A549 (cell line): ENCODE measurements around the gene ZNF560. TPM values are rescaled to one million over a fixed set of nuclear protein-coding genes. Genes with fewer than 3 reads are reported as not detected.

Experiments used
- ATAC-seq, 2 experiments: fragments of 200-7000 bp in 1 of 2; fragments of >200 bp in 1 of 2; cut with Nextera tagmentation in 1 of 2; cut with Tn5 transposase in 1 of 2; 3 replicates each; pipeline versions ENCODE4 v1.8.0 to v1.9.1; 2018 to 2020; ENCODE audit warnings: mild to moderate bottlenecking in 1 of 2, moderate library complexity in 1 of 2
- CTCF ChIA-PET: fragments of 300-600 bp; sonication (Branson Sonifier 250); formaldehyde crosslinking; extraction: SDS; loops from one replicate; lab custom pipeline; 2021; ENCODE audit warnings: antibody characterized with exemption, inconsistent platforms; lab: Yijun Ruan, JAX
- POLR2A ChIA-PET: fragments of 350-600 bp; formaldehyde crosslinking; extraction: SDS; loops from one replicate; lab custom pipeline; 2021; ENCODE audit warnings: antibody characterized with exemption, inconsistent platforms; lab: Yijun Ruan, JAX
- DNase-seq, 2 experiments: peaks; one replicate each; pipeline versions ENCODE4 v3.0.0 to v3.0.0-alpha.2; 2011 to 2016; ENCODE audit warnings: low read depth in 1 of 2, low spot score in 1 of 2
- FAIRE-seq: peaks from 2 replicates; lab custom pipeline; 2011; peaks lifted over from hg19 to GRCh38; lab: Jason Lieb, UNC
- H3K27ac ChIP-seq, 2 experiments: fragments of >200 bp; sonication (Bioruptor Twin); formaldehyde crosslinking; 3 replicates each; pipeline ENCODE4 v1.5.1; 2016 to 2017
- H3K4me1 ChIP-seq: fragments of >200 bp; sonication (Bioruptor Twin); formaldehyde crosslinking; 3 replicates; pipeline ENCODE4 v1.6.1; 2016
- H3K4me2 ChIP-seq: fragments of >200 bp; sonication (Bioruptor Twin); formaldehyde crosslinking; 3 replicates; pipeline ENCODE4 v1.6.1; 2016
- H3K4me3 ChIP-seq: fragments of >200 bp; sonication (Bioruptor Twin); formaldehyde crosslinking; 3 replicates; pipeline ENCODE4 v1.5.1; 2016
- H3K9me3 ChIP-seq: fragments of >200 bp; sonication (Bioruptor Twin); formaldehyde crosslinking; 3 replicates; pipeline ENCODE4 v1.6.1; 2016
- CBX8 ChIP-seq: fragments of 200-600 bp; sonication (generic); IDR thresholded peaks from 2 replicates; pipeline ENCODE4 v1.6.1; 2016
- CEBPB ChIP-seq, 2 experiments: fragments of >200 bp in 1 of 2; sonication (Bioruptor Twin) in 1 of 2; formaldehyde crosslinking in 1 of 2; IDR thresholded peaks; 2 replicates each; pipeline ENCODE4 v1.6.1; 2012 to 2016
- ESRRA ChIP-seq: fragments of 150-350 bp; IDR thresholded peaks from 2 replicates; pipeline ENCODE4 v1.6.1; 2014; ENCODE audit warnings: mild to moderate bottlenecking, low read length, borderline replicate concordance
- HOXA7 ChIP-seq: fragments of 250-450 bp; sonication (Bioruptor Pico); IDR thresholded peaks from 2 replicates; pipeline ENCODE4 v1.5.0; 2020; ENCODE audit warnings: mild to moderate bottlenecking, moderate library complexity
- KDM1A ChIP-seq: fragments of 200-600 bp; sonication (generic); IDR thresholded peaks from 2 replicates; pipeline ENCODE4 v1.6.1; 2016; ENCODE audit warnings: low read depth, mild to moderate bottlenecking
- MYC ChIP-seq: IDR thresholded peaks from 2 replicates; pipeline ENCODE4 v1.6.1; 2012; ENCODE audit warnings: mild to moderate bottlenecking, inconsistent platforms, low read length, improper control_type of control experiment, borderline replicate concordance
- NFE2L2 ChIP-seq: fragments of 150-350 bp; conservative IDR thresholded peaks from 2 replicates; pipeline ENCODE4 v1.6.1; 2014; ENCODE audit warnings: low read length
- NPAS2 ChIP-seq: fragments of 250-450 bp; sonication (Bioruptor Pico); IDR thresholded peaks from 2 replicates; pipeline ENCODE4 v1.8.0; 2022; ENCODE audit warnings: mild to moderate bottlenecking, moderate library complexity, borderline replicate concordance
- POLR2A ChIP-seq: IDR thresholded peaks from 2 replicates; pipeline ENCODE4 v1.6.1; 2012; ENCODE audit warnings: mild to moderate bottlenecking, low read length
- POLR2AphosphoS2 ChIP-seq: conservative IDR thresholded peaks from 2 replicates; pipeline ENCODE4 v1.6.1; 2012; ENCODE audit warnings: low read length, improper control_type of control experiment, inconsistent platforms
- RFX5 ChIP-seq: fragments of 450-650 bp; IDR thresholded peaks from 2 replicates; pipeline ENCODE4 v1.7.1; 2014; ENCODE audit warnings: antibody characterized with exemption, mild to moderate bottlenecking, moderate library complexity
- TFCP2L1 ChIP-seq: fragments of 250-450 bp; sonication (Bioruptor Pico); IDR thresholded peaks from 2 replicates; pipeline ENCODE4 v1.5.0; 2021; ENCODE audit warnings: mild to moderate bottlenecking
- ZC3H11A ChIP-seq: fragments of 450-650 bp; IDR thresholded peaks from 2 replicates; pipeline ENCODE4 v1.6.1; 2014; ENCODE audit warnings: antibody characterized with exemption, mild to moderate bottlenecking
- WGBS: methylation state at CpG from one replicate; pipeline ENCODE4 v1.1.6; 2017; ENCODE audit errors: missing lambda C conversion rate; 5-methylcytosine and 5-hydroxymethylcytosine counted together
- polyA plus RNA-seq, 4 experiments: library from polyadenylated mRNA; depleted of rRNA in 3 of 4; stranded (reverse); fragments of >200 nt; fragmentation: RNase III in 1 of 4; extraction: RNeasy Plus Mini Kit Qiagen cat#74134 plus additional on column Dnase treatment in 1 of 4; gene quantifications; 2 replicates in 3 of 4; 3 replicates in 1 of 4; pipeline ENCODE4 v1.2.3, GENCODE V29; 2011 to 2017
- TF ChIP-seq, protein P1 (sequence below): IDR thresholded peaks from 2 replicates; pipeline ENCODE4 v1.6.1; 2012; ENCODE audit warnings: low read depth, borderline replicate concordance
- TF ChIP-seq, protein P2 (sequence below): fragments of >200 bp; sonication (Bioruptor Twin); formaldehyde crosslinking; IDR thresholded peaks from 2 replicates; pipeline ENCODE4 v1.6.1; 2016

ZNF560 gene
- polyA plus RNA-seq, 2 of the 4 experiments (the other 2 are of a cell fraction) = not detected

DNA sequence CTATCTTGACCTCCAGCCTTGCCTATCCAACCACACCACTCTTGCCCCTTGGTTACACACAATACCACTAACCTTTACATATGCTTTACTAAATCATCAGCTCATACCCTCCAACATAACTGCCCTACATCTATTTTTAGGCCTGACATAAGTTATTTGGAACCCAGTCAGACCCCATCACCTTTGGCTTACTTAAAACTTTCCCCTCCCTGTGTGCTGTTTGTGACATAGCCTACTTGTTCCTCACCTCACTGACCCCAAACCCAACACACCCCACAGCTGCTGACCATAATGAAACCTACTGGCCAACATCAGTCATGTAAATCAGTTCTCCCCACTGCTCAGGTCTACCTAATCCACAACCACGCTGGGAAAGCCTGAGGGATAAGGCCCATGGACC, 68.0 kb downstream of the ZNF560 start:
- ChIA-PET POLR2A (no interaction called here), CTCF (no interaction called here)
- no peak overlapping the region for H3K4me2 ChIP-seq
- peaks cover 26% of the 10 kb centered on the region for H3K9me3 ChIP-seq
- H3K4me1 ChIP-seq = no peaks in the 10 kb centered on the region
- no peak overlapping the region for H3K27ac ChIP-seq
- no peak overlapping the region for H3K4me3 ChIP-seq
- FAIRE-seq = no peak
- WGBS = no CpG with 5 or more reads among the region's 1 CpG
- no peak for TF ChIP-seq ESRRA
- TF ChIP-seq TFCP2L1 (CRISPR knock-in tag) = no peak
- no peak for TF ChIP-seq NFE2L2
- TF ChIP-seq, protein P1, sequence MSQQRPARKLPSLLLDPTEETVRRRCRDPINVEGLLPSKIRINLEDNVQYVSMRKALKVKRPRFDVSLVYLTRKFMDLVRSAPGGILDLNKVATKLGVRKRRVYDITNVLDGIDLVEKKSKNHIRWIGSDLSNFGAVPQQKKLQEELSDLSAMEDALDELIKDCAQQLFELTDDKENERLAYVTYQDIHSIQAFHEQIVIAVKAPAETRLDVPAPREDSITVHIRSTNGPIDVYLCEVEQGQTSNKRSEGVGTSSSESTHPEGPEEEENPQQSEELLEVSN = no peak
- TF ChIP-seq CBX8 = no peak
- TF ChIP-seq POLR2A = no peak
- no peak for ATAC-seq
- DNase-seq = no peak

DNA sequence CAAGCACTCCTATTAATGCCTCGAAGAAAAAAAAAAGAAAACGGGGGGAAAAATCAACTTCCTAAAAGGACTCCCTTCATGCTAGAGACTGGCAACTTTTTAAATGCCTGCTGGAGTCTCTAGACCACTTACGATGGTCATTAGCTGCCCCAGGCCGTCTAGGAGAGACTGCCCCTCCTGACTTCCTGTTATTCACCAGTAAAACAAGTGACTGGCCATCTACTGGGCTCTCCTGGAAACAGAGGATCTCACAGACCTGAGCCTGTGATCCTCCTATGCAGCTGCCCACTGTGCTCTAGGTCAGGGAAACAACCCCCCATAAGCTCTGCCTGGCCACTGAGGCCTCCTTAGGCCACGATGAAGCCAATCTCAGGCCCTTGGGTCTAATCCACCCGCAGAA, 70.5 kb downstream of the ZNF560 start:
- TF ChIP-seq KDM1A (no peak), MYC (no peak), ZC3H11A (no peak), CEBPB (IDR thresholded peaks at IDR 0.05) (no peak), POLR2AphosphoS2 (no peak), HOXA7 (CRISPR knock-in tag) (no peak), RFX5 (no peak), ESRRA (no peak), NPAS2 (CRISPR knock-in tag) (no peak)
- TF ChIP-seq, protein P2, sequence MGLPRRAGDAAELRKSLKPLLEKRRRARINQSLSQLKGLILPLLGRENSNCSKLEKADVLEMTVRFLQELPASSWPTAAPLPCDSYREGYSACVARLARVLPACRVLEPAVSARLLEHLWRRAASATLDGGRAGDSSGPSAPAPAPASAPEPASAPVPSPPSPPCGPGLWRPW = no peak
- TF ChIP-seq, all 56 proteins: peak for 0
- H3K27ac ChIP-seq = no peak overlapping the region
- no peak overlapping the region for H3K4me3 ChIP-seq
- H3K4me2 ChIP-seq = no peak overlapping the region
- POLR2A ChIA-PET = no interaction called here
- 82% methylated on average over 5 of the region's 6 CpGs for WGBS
- ATAC-seq (no peak), DNase-seq (no peak), FAIRE-seq (no peak)
- H3K4me1 ChIP-seq = no peaks in the 10 kb centered on the region
- peaks cover 16% of the 10 kb centered on the region for H3K9me3 ChIP-seq
- CTCF ChIA-PET = no interaction called here

Other genes starting within 250 kb of the ZNF560 start
- gene OR7E24, start 247.7 kb downstream of the ZNF560 start, polyA plus RNA-seq (2011; rRNA removed) = not detected in 2 replicates
- not detected in 3 replicates for gene OR7E24, start 247.7 kb downstream of the ZNF560 start, polyA plus RNA-seq (2017; fragmentation: RNase III; extraction: RNeasy Plus Mini Kit Qiagen cat#74134 plus additional on column Dnase treatment)
- 1.6 and 2.5 TPM in 2 replicates for gene ZNF699, start 188.8 kb downstream of the ZNF560 start, polyA plus RNA-seq (2011; rRNA removed)
- gene ZNF699, start 188.8 kb downstream of the ZNF560 start, polyA plus RNA-seq (2017; fragmentation: RNase III; extraction: RNeasy Plus Mini Kit Qiagen cat#74134 plus additional on column Dnase treatment) = 1.1 to 1.6 TPM (median 1.1 TPM) in 3 replicates
- 14.6 and 16.2 TPM in 2 replicates for gene ZNF559, start 174.4 kb downstream of the ZNF560 start, polyA plus RNA-seq (2011; rRNA removed)
- gene ZNF559, start 174.4 kb downstream of the ZNF560 start, polyA plus RNA-seq (2017; fragmentation: RNase III; extraction: RNeasy Plus Mini Kit Qiagen cat#74134 plus additional on column Dnase treatment) = 4.6 to 5.2 TPM (median 5.0 TPM) in 3 replicates
- gene ZNF177, start 135.6 kb downstream of the ZNF560 start, polyA plus RNA-seq (2011; rRNA removed) = 2.6 and 2.7 TPM in 2 replicates
- 0.46 to 0.72 TPM (median 0.49 TPM) in 3 replicates for gene ZNF177, start 135.6 kb downstream of the ZNF560 start, polyA plus RNA-seq (2017; fragmentation: RNase III; extraction: RNeasy Plus Mini Kit Qiagen cat#74134 plus additional on column Dnase treatment)
- 11.8 and 12.1 TPM in 2 replicates for gene ZNF266, start 63.0 kb downstream of the ZNF560 start, polyA plus RNA-seq (2011; rRNA removed)
- 4.8 to 5.0 TPM (median 4.8 TPM) in 3 replicates for gene ZNF266, start 63.0 kb downstream of the ZNF560 start, polyA plus RNA-seq (2017; fragmentation: RNase III; extraction: RNeasy Plus Mini Kit Qiagen cat#74134 plus additional on column Dnase treatment)
- gene ZNF426, start 40.0 kb upstream of the ZNF560 start, polyA plus RNA-seq (2011; rRNA removed) = 2.7 and 3.0 TPM in 2 replicates
- gene ZNF426, start 40.0 kb upstream of the ZNF560 start, polyA plus RNA-seq (2017; fragmentation: RNase III; extraction: RNeasy Plus Mini Kit Qiagen cat#74134 plus additional on column Dnase treatment) = 0.88 to 1.5 TPM (median 0.99 TPM) in 3 replicates
- 8.5 and 9.8 TPM in 2 replicates for gene ZNF121, start 85.9 kb upstream of the ZNF560 start, polyA plus RNA-seq (2011; rRNA removed)
- 5.1 to 6.4 TPM (median 5.1 TPM) in 3 replicates for gene ZNF121, start 85.9 kb upstream of the ZNF560 start, polyA plus RNA-seq (2017; fragmentation: RNase III; extraction: RNeasy Plus Mini Kit Qiagen cat#74134 plus additional on column Dnase treatment)
- gene ZNF561, start 122.6 kb upstream of the ZNF560 start, polyA plus RNA-seq (2011; rRNA removed) = 21.8 and 22.0 TPM in 2 replicates
- gene ZNF561, start 122.6 kb upstream of the ZNF560 start, polyA plus RNA-seq (2017; fragmentation: RNase III; extraction: RNeasy Plus Mini Kit Qiagen cat#74134 plus additional on column Dnase treatment) = 18.0 to 22.2 TPM (median 18.9 TPM) in 3 replicates
- 14.0 and 16.1 TPM in 2 replicates for gene ZNF562, start 176.5 kb upstream of the ZNF560 start, polyA plus RNA-seq (2011; rRNA removed)
- gene ZNF562, start 176.5 kb upstream of the ZNF560 start, polyA plus RNA-seq (2017; fragmentation: RNase III; extraction: RNeasy Plus Mini Kit Qiagen cat#74134 plus additional on column Dnase treatment) = 8.5 to 10.6 TPM (median 10.4 TPM) in 3 replicates